ENCODE data around the gene TSR3.

TSR3 gene

DNA sequence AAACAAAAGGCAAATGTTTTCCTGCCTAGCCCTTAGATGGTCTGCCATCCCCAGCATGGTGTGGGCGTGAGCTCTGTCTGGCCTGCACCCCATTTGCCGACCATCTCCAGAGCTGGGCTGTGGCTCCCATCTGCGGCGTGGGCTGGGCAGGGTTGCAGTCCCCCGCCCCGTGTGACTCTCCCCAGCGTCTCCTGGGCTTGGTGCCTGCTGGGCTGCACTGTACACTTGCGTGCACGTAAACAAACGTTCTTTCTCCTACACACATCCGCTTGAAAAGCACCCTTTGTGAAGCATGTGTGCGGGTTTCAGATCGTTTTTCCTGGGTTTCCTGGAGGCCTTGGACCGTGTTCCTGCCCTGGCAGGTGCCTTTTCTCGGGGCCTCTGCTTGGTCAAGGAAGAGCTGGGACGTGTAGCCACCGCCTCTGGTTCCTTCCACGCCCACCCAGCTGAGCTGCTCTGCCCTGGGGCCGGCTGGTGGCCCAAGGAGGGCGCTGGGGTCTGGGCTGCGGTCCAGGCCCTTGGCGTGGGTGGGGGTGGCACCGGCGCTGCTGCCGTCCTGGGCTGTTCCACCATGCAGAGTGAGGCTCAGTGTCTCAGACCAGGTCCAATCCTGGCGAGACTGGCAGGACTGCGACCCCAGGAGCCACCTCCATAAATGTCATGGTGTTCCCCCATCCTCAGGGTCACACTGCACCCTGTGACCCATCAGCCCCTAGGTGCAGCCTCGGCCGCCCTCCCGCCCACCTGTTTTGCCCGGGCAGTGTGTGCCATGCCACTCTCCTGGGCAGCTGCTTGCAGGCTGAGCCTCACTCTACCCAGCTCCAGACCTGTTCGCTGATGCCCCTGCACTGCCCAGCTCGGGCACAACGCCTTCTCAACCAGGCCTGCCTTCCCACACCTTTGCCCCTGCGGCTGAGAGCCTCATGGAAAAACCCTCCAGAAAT is 28.1 kb downstream of the TSR3 start:
- no peak for DNase-seq (ENCODE audit: low read depth)

DNA sequence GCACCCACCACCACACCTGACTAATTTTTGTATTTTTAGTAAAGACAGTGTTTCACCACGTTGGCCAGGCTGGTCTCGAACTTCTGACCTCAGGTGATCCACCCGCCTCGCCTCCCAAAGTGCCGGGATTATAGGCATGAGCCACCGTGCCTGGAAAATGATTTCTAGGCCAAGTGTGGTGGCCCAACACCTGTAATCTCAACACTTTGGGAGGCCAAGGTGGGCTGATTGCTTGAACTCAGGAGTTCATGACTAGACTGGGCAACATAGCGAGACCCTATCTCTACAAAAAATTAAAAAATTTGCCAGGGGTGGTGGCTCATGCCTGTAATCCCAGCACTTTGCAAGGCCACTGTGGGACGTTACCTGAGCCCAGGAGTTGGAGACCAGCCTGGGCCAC is 29.3 kb downstream of the TSR3 start:
- DNase-seq (ENCODE audit: low read depth), result no peak

DNA sequence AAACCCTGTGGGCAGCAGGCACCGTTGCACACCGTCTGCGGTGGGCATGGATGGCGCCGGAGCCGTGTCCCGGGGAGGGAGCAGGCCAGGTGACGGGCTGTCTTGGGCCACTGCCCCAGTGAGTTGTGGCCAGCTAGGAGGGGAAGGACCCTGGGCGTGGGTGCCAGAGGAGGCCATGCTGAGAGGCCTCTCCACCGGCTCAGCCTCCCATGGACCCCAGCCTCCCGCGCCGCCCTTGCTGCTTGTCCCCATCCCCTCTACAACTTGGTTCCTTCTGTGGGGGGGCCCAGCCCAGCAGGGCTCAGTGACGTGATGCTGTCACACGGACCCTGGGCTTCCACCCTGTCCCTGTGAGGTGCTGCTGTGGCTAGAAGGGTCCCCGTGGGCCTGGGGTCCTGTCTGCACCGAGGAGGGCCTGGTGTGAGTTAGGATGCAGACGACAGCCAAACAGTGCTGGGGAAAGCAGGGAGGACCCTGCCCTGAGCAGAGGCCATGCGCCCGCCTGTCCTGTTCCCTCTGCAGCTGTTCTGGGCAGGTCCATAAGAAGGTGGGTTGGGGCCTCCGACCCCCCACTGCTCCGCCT is 30.9 kb downstream of the TSR3 start:
- DNase-seq (ENCODE audit: low read depth), result no peak

DNA sequence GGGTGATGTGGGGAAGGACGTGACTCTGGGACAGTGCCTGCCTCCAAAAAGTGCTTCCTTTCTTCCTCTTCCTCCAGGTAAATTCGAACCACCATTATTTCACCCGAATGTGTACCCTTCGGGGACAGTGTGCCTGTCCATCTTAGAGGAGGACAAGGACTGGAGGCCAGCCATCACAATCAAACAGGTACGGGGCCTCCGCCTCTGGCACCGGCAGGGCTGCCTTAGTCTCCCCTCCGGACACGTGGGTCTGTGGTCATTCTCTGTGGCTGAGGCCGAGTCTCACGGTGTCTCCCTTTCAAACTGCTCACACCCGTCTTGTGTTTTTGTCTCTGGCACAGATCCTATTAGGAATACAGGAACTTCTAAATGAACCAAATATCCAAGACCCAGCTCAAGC is 31.6 kb downstream of the TSR3 start:
- no peak for DNase-seq (ENCODE audit: low read depth)

DNA sequence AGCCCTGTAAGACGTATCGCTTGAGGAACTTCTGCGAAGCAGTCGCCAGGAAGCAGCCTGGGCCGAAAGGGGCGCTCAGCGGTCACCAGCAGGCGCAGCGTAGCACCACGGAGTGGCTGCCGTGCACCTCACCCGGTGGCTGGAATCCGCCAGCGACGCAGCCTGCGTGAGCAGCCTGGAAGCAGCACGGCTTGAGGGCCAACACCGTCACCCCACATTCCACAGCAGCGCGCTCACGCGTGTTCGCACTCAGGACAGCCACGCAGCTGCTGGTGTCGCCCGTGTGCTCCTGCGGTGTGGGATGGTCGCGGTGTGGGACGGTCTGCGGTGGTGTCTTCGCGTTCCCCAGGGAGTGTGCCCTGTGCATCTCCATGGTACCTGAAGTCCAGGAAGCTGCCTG is 32.6 kb downstream of the TSR3 start:
- no peak for DNase-seq (ENCODE audit: low read depth)

DNA sequence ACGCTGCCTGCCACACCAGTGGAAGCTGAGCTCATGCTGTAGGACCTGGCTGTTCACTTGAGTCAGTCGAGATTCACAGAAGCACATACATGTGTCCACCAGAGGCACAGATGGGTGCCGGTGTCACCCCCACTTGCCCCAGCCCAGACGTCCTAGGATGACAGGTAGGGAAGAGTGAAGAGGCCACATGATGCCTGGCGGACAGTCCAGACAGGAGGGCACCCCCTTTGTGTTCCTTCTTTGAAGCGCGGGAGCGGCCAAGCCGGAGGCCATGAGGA is 33.5 kb downstream of the TSR3 start:
- DNase-seq (ENCODE audit: low read depth), result no peak

GRCh38 chr16:1317479-1318267 is 34.0 kb downstream of the TSR3 start:
- no peak for DNase-seq (ENCODE audit: low read depth)

DNA sequence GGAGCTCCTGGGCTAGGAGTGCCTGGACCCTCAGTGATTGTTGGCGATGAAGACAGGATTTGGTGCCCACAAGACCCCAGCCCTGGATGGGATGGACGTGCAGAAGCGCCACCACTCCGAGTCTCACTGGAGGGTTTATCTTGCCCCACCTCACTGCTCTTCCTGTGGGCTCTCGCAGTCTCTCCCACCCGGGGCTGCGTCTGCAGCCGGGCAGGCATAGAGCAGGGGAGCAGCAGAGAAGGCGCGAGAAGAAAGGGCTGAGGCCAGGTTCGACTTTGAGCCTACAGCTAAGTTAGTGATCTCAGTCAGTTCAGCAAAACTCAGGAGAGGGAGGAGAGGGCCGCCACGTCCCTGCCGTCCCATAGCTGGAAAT is 35.7 kb downstream of the TSR3 start:
- DNase-seq (ENCODE audit: low read depth), result no peak

DNA sequence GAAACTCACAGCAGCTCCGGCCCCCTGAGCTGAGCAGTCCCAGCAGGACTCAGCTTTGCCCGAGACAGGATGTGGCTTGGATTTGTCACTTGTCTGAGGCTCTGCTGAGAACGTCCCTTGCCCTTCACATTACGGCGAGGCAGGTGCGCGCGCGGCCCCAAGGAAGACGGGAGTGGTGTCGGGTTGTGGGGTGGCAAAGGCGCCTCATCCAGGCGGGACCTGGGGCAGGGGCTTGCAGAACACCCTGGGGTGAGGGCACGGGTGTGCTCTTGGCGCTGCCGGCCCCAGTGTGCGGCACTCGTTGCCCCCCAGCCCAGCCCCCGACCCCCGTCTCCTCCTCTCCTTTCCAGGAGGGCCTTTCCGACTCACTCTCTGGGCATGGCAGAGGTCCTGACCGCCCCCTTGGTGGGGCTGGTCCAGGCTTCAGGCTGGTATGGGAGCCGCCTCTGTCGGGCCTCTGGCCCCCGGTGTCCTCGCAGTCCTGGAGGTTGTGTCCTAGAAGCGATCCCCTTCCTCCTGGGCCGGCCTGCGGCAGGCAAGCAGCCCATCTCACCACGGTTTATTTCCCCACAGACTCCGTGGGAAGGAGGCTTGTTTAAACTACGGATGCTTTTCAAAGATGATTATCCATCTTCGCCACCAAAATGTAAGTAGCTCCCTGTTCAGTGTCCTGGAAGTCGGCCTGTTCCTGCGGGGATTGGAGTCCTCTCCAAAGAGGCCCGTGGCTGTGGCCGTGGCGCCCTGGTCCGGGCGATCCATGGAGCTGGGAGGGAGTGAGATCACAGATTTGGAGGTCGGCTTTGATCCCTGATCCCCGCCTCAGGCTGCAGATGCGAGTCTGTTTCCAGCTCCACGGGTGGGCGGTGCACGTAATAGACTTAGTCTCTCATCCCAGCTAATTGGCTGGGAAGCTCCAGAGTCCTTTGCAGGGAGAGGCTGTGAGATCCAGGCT is 36.3 kb downstream of the TSR3 start:
- no peak for DNase-seq (ENCODE audit: low read depth)

GRCh38 chr16:1314399-1315068 is 37.1 kb downstream of the TSR3 start:
- no peak for DNase-seq (ENCODE audit: low read depth)

DNA sequence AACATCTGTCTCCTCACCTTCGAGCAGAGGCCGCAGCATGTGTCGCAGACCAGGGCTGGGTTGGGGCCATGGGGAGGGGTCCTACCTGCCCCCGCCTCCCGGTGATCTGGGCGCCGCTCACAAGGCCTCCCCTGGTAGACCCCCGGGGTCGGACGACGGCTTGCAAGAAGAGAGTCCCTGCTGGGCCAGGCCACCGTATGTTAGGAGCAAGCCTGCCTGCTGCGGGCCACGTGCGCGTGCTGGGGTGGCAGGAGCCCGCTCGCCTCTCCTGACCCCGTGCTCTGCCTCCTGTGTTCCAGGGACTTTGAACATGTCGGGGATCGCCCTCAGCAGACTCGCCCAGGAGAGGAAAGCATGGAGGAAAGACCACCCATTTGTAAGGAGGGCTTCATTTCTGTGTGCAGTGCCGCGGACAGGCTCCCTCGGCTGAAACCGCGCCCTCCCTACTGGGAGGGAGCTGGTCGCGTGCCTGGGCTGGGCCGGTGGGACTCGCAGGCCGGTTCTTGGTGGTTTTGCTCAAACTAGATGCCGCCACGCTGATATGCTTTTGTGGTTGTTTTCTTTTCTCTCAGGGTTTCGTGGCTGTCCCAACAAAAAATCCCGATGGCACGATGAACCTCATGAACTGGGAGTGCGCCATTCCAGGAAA is 37.8 kb downstream of the TSR3 start:
- no peak for DNase-seq (ENCODE audit: low read depth)

- no peak for DNase-seq (ENCODE audit: low read depth)
Measured at GRCh38 chr16:1312903-1313302, 38.8 kb downstream of the TSR3 start.

GRCh38 chr16:1312467-1312816 is 39.2 kb downstream of the TSR3 start:
- DNase-seq (ENCODE audit: low read depth), result no peak

DNA sequence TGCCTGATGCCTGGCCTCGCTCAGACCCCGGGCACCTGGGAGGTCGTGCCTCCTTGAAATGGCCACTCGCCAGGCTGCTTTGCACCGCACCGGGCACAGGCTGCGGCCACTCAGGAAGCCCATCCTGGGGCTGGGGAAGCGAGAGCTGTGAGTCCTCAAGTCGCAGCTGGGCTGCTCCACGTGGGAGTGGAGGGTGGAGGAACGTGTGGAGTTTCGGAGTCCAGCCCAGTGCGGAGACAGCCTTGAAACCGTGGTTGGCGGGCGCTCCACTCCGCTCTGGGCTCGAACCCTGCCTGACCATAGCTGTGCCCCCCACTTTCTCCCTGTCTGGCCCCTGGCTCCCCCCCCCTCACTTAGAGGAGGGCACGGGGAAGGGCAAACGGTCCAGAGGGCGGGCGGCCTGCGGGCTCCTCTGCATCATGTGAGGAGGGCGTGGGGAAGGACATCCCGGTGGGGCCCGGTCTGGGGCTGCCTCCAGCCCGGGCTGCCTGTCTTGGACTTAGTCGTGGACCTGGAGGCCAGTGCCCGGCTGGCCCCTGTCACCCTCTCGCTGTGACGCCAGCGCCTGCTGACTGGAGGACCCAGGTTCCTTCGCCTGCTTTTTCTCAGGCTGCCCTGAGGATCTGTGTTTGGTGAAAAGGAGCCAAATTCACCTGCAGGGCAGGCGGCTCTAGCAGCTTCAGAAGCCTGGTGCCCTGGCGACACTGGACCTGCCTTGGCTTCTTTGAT is 39.8 kb downstream of the TSR3 start:
- DNase-seq (ENCODE audit: low read depth), result no peak

GRCh38 chr16:1311212-1311737 is 40.4 kb downstream of the TSR3 start:
- no peak for DNase-seq (ENCODE audit: low read depth)

GRCh38 chr16:1310832-1311200 is 40.9 kb downstream of the TSR3 start:
- DNase-seq (ENCODE audit: low read depth), result no peak

DNA sequence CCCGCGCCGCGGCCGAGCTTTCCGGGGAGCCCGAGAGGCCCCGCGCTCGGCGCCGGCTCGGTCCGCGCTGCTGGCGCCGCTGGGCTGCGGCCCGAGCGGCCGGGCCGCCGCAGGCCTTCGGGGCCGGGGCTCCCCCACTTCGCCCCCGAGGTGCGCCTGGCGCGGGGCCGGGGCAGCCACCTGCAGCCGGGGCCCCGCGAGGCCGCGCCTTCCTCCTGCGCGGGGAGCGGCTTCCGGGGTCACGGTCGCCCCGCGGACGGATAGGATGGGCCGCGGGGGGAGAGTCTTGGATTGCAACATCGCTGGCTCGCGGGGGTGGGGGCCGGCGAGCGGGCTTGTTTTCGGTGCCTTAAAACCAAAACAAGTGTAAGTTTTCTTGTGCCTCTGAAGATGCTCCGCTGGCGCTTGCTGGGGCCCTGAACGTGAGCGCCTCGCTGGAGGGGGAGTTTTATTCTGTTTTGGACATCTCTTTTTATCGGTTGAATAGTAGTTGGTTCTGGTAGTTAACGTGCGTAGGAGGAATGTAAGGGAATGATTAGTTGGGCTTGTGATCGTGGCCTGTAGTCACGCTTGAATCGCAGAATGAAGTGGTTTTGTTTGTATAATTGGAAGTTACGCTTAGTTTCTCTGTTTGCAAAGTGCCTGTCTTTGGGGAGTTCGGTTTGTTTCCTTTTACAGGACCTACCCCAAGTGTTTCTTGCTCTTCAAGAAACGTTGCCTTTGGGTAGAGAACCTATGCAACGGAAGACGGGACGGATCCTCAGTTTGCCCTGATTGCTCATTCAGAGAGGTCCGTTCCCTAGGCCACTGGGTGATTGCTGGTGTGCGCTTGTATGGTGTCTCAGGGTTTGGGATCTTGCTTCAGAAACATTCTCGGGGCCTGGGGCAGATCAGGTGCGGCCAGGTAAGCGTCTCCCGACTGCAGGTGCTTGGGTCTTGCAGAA is 41.5 kb downstream of the TSR3 start:
- peak; percentile 50 for DNase-seq (ENCODE audit: low read depth)

DNA sequence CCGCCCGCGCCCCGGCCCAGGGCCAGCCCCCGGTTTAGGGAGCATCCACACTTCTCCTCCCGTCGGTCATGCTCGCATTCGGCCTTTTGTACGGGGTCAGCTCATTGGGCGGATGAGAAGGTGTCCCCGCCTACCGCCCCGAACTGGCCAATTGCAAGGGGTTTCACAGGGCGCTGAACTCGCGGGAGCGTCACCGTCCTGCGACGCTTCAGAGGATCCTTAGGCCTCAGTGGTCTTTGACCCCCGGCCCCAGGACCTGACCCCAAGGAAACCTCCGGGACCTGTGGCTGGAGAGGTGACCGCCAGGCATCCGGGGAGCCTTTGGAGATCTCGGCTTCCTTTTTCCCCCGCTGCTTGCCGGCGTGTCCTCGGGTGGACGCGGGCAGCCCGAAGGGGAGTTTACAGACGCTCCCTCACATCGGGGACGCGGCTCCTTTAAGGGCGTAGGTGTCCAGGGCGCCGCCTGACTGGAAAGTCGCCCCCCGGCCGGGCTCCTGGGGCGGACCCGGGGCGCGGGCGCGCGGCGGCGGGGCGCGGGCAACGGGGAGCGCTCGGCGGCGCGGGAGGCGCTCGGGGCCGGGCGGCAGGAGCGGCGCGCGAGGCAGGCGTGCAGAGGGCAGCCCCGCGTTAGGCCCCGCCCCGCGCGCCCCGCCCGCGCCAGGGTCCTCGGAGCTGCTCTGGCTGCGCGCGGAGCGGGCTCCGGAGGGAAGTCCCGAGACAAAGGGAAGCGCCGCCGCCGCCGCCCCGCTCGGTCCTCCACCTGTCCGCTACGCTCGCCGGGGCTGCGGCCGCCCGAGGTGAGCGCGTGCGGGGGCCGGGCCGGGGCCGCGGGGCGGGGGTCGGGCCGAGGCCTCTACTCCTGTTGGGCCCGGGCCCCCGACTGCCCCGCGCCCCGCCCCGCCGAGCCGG is 42.4 kb downstream of the TSR3 start, which contains the start of gene UBE2I:
UBE2I (plus strand) TSS at position 660 of the 909 bp plus-strand sequence. CDS start 4,395 bp downstream, outside the sequence.
- DNase-seq (ENCODE audit: low read depth), result peak; percentile 92
